ENCODE data around the gene PRKCA.
"Not testable (repeated sequence)": the region's sequence is repeated elsewhere in the genome, so short reads cannot be mapped to it uniquely, and the experiment has no call there.

The PRKCA gene

GRCh38 chr17:66624630-66625029 lies 322.2 kb downstream of the PRKCA start:
- not testable (repeated sequence) for H3K4me3 Mint-ChIP-seq; H3K9me3 Mint-ChIP-seq; H3K27me3 Mint-ChIP-seq (ENCODE audit: low read depth); H3K27ac Mint-ChIP-seq; H3K36me3 Mint-ChIP-seq (ENCODE audit: low read depth)
- peaks cover 13% of the 10 kb centered on the region for H3K4me1 Mint-ChIP-seq (ENCODE audit: low read depth)

- Mint-ChIP-seq H3K4me3 (no peak overlapping the region), H3K27ac (no peak overlapping the region), H3K9me3 (no peaks in the 10 kb centered on the region), H3K27me3 (ENCODE audit: low read depth) (no peaks in the 10 kb centered on the region), H3K36me3 (ENCODE audit: low read depth) (peaks cover 9% of the 10 kb centered on the region), H3K4me1 (ENCODE audit: low read depth) (peaks cover 15% of the 10 kb centered on the region)
These were observed 322.9 kb downstream of the PRKCA start for GRCh38 chr17:66625311-66625767.

GRCh38 chr17:66627985-66628384 lies 325.6 kb downstream of the PRKCA start:
- no peaks in the 10 kb centered on the region for H3K9me3 Mint-ChIP-seq

GRCh38 chr17:66629762-66630161 lies 327.3 kb downstream of the PRKCA start:
- Mint-ChIP-seq H3K4me1 (ENCODE audit: low read depth) (peaks cover 45% of the 10 kb centered on the region), H3K27ac (no peak overlapping the region), H3K4me3 (no peak overlapping the region), H3K9me3 (no peaks in the 10 kb centered on the region), H3K27me3 (ENCODE audit: low read depth) (no peaks in the 10 kb centered on the region), H3K36me3 (ENCODE audit: low read depth) (peaks cover 7% of the 10 kb centered on the region)

More at GRCh38 chr17:66627985-66628384, 325.6 kb downstream of the PRKCA start:
- Mint-ChIP-seq H3K4me1 (ENCODE audit: low read depth) (peaks cover 27% of the 10 kb centered on the region), H3K27ac (no peak overlapping the region), H3K27me3 (ENCODE audit: low read depth) (no peaks in the 10 kb centered on the region), H3K36me3 (ENCODE audit: low read depth) (peaks cover 7% of the 10 kb centered on the region), H3K4me3 (no peak overlapping the region)

GRCh38 chr17:66630379-66630778 lies 328.0 kb downstream of the PRKCA start:
- Mint-ChIP-seq H3K4me3 (no peak overlapping the region), H3K4me1 (ENCODE audit: low read depth) (peaks cover 45% of the 10 kb centered on the region), H3K9me3 (no peaks in the 10 kb centered on the region), H3K36me3 (ENCODE audit: low read depth) (peaks cover 9% of the 10 kb centered on the region), H3K27me3 (ENCODE audit: low read depth) (no peaks in the 10 kb centered on the region), H3K27ac (no peak overlapping the region)

GRCh38 chr17:66630828-66631472 lies 328.5 kb downstream of the PRKCA start:
- H3K4me1 Mint-ChIP-seq (ENCODE audit: low read depth): peaks cover 43% of the 10 kb centered on the region
- H3K4me3 Mint-ChIP-seq: no peak overlapping the region
- no peaks in the 10 kb centered on the region for H3K27me3 Mint-ChIP-seq (ENCODE audit: low read depth)
- H3K27ac Mint-ChIP-seq: no peak overlapping the region
- H3K36me3 Mint-ChIP-seq (ENCODE audit: low read depth): peaks cover 10% of the 10 kb centered on the region
- H3K9me3 Mint-ChIP-seq: no peaks in the 10 kb centered on the region

GRCh38 chr17:66632731-66633130 lies 330.3 kb downstream of the PRKCA start:
- Mint-ChIP-seq H3K4me3 (no peak overlapping the region), H3K27me3 (ENCODE audit: low read depth) (no peaks in the 10 kb centered on the region), H3K36me3 (ENCODE audit: low read depth) (peaks cover 10% of the 10 kb centered on the region), H3K9me3 (no peaks in the 10 kb centered on the region), H3K4me1 (ENCODE audit: low read depth) (peaks cover 50% of the 10 kb centered on the region), H3K27ac (peak overlapping the region; percentile 79)

GRCh38 chr17:66633317-66633965 lies 331.0 kb downstream of the PRKCA start:
- peaks cover 13% of the 10 kb centered on the region for H3K36me3 Mint-ChIP-seq (ENCODE audit: low read depth)
- H3K4me1 Mint-ChIP-seq (ENCODE audit: low read depth): peaks cover 52% of the 10 kb centered on the region
- H3K27ac Mint-ChIP-seq: peak overlapping the region; percentile 79
- H3K27me3 Mint-ChIP-seq (ENCODE audit: low read depth): no peaks in the 10 kb centered on the region
- H3K4me3 Mint-ChIP-seq: peak overlapping the region; percentile 44
- H3K9me3 Mint-ChIP-seq: no peaks in the 10 kb centered on the region

GRCh38 chr17:66634193-66634592 lies 331.8 kb downstream of the PRKCA start:
- H3K36me3 Mint-ChIP-seq (ENCODE audit: low read depth): peaks cover 10% of the 10 kb centered on the region
- no peaks in the 10 kb centered on the region for H3K9me3 Mint-ChIP-seq
- H3K27ac Mint-ChIP-seq: peak overlapping the region; percentile 79
- no peaks in the 10 kb centered on the region for H3K27me3 Mint-ChIP-seq (ENCODE audit: low read depth)
- peaks cover 58% of the 10 kb centered on the region for H3K4me1 Mint-ChIP-seq (ENCODE audit: low read depth)
- H3K4me3 Mint-ChIP-seq: no peak overlapping the region

- H3K27me3 Mint-ChIP-seq (ENCODE audit: low read depth): no peaks in the 10 kb centered on the region
- H3K36me3 Mint-ChIP-seq (ENCODE audit: low read depth): peaks cover 12% of the 10 kb centered on the region
- peak overlapping the region; percentile 82 for H3K27ac Mint-ChIP-seq
- H3K4me1 Mint-ChIP-seq (ENCODE audit: low read depth): peaks cover 51% of the 10 kb centered on the region
- no peaks in the 10 kb centered on the region for H3K9me3 Mint-ChIP-seq
- peak overlapping the region; percentile 43 for H3K4me3 Mint-ChIP-seq
These were observed 333.1 kb downstream of the PRKCA start for GRCh38 chr17:66635386-66636045.

GRCh38 chr17:66636111-66636510 lies 333.7 kb downstream of the PRKCA start:
- Mint-ChIP-seq H3K4me3 (peak overlapping the region; percentile 43), H3K27me3 (ENCODE audit: low read depth) (no peaks in the 10 kb centered on the region), H3K36me3 (ENCODE audit: low read depth) (peaks cover 13% of the 10 kb centered on the region), H3K27ac (peak overlapping the region; percentile 82), H3K4me1 (ENCODE audit: low read depth) (peaks cover 49% of the 10 kb centered on the region), H3K9me3 (no peaks in the 10 kb centered on the region)

- peaks cover 50% of the 10 kb centered on the region for H3K4me1 Mint-ChIP-seq (ENCODE audit: low read depth)
- H3K9me3 Mint-ChIP-seq: no peaks in the 10 kb centered on the region
- no peak overlapping the region for H3K27ac Mint-ChIP-seq
- no peak overlapping the region for H3K4me3 Mint-ChIP-seq
- H3K36me3 Mint-ChIP-seq (ENCODE audit: low read depth): peaks cover 18% of the 10 kb centered on the region
- no peaks in the 10 kb centered on the region for H3K27me3 Mint-ChIP-seq (ENCODE audit: low read depth)
These were observed 335.1 kb downstream of the PRKCA start for GRCh38 chr17:66637491-66637890.

- Mint-ChIP-seq H3K36me3 (ENCODE audit: low read depth) (peaks cover 19% of the 10 kb centered on the region), H3K27ac (peak overlapping the region; percentile 20), H3K27me3 (ENCODE audit: low read depth) (no peaks in the 10 kb centered on the region), H3K4me3 (no peak overlapping the region), H3K4me1 (ENCODE audit: low read depth) (peaks cover 38% of the 10 kb centered on the region), H3K9me3 (no peaks in the 10 kb centered on the region)
These were observed 336.5 kb downstream of the PRKCA start for GRCh38 chr17:66638707-66639479.
